ENCODE data around the gene RAB6B.

The RAB6B gene
- 0.46 to 0.57 reads per million in 2 donors for total RNA-seq

DNA sequence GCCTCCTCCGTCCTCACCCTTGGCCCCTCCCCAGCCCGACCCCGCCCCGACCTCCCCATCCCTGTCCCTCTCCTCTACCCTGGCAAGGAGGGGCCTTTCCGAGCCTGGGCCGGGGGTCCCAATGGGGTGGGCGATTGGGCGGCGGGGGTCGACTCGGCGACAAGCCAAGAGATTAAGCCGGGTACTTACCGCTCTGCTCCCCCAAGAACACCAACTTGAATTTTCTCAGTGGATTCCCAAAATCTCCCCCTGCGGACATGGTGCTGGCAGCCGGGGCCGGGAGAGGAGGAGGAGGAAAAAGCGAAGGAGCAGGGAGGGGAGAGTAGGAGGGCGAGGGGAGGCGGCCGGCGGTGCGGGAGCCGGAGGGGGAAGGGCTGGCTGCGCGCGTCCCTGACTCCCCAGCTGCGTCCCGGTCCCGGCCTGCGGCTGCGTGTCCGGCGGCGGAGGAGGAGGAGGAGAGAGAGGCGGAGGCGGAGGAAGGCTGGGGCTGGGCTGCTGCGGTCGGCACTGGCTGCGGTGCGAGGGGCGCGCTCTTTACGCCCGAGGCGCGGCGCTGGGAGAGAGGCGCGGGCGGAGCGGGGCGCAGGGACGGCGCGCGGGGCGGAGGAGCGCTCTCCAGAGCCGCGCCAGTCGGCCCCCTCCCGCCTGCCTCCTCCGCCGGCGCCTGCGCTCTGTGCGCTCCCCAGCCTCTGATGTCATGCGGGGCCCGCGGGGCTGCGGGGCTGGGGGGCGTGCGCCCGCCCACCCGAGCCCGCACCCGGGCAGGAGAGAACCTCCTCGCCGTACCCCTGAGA, at the start of gene RAB6B:
TSS of gene RAB6B (minus strand) at position 675 of the 794 bp plus-strand sequence. CDS start at position 259, 416 bp downstream.
- no peak for DNase-seq

GRCh38 chr3:133944641-133945380, 49.1 kb upstream of the RAB6B start:
- no peak for DNase-seq

DNA sequence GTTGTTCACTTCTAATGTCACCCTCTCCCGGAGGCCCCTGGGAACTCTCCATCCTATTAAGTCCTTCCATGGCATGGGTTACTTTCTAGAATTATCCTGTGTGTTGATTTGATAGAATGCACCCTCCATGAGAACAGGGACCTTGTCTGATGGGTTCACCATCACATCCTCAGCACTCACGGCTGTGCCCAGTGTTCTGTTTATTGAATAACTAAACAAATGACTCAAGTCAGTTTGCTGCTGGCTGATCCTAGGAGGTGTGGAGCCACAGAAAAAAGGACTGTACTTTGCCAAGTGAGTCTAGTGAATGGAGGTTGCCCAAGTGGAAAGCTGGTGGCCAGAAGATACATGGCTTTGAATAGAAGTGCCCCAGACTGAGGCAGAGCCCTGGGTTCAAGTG, 48.5 kb upstream of the RAB6B start:
- no peak for DNase-seq

GRCh38 chr3:133943639-133944141, 48.0 kb upstream of the RAB6B start:
- DNase-seq: no peak

DNA sequence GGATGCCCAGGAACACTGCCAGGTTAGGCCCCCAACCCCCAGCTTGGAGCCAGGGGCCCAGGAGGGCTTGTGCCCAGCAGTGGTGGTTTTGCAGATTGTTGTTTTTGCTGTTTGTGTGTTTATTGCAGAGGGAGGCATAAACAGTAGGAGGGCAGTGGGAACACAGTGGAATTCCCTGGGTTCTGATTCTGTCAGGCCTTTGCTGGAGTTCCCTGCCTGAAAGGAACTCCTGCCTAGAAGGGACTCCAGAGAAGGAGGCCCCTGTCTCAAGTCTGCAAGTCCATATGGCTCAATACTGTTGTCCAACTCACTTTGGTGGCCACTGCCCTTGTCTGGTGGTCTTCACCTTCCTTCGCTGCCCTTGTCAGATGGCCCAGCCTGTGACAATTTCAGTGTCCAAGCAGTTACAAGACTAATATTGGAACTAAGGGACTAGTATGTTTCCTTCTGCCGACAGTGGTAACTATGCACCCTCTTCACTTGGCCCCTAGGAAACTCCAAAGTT, 47.4 kb upstream of the RAB6B start:
- DNase-seq: no peak

DNA sequence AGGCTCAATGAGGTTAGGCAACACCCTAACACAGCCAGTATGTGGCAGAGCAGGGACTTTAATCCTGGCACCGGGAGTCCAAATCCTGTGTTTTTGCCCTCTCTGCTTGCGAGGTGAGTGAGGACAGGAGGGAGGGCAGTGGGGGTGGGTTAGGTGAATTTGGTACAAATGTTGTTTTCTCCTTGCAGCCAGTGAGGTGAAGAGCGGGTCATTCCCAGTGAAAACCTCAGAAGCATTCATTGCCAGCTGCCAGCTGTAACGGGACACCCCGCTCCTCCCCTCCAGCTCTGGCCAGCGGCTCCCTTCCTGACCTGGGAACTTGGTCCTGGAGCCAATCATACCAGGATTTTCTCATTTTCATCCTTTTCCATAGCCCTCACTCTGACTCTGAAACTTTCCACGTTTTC, 45.7 kb upstream of the RAB6B start:
- no peak for DNase-seq

DNA sequence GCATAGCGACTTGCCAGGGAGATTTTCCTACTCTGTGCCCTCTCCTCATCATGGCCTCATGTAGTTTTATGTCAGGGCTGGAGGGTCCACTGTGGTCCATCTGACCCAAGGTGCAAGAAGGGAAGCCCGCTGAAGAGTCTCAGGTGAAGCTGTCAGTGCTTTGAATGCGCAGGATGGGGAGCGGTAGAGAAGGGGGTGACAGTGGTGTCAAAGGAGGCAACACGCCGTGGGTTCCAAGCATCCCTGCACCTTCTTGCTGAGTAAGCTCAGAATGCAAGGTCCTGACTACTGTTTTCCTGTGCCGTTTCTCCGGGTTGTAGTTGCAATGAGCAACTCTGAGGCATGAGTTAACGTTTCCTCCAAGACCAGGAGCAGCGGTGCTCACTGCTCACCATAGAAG, 44.9 kb upstream of the RAB6B start:
- no peak for DNase-seq

GRCh38 chr3:133939463-133939835, 43.8 kb upstream of the RAB6B start:
- DNase-seq: no peak

GRCh38 chr3:133938770-133939462, 43.2 kb upstream of the RAB6B start:
- DNase-seq: no peak

GRCh38 chr3:133937756-133938601, 42.3 kb upstream of the RAB6B start:
- no peak for DNase-seq

DNA sequence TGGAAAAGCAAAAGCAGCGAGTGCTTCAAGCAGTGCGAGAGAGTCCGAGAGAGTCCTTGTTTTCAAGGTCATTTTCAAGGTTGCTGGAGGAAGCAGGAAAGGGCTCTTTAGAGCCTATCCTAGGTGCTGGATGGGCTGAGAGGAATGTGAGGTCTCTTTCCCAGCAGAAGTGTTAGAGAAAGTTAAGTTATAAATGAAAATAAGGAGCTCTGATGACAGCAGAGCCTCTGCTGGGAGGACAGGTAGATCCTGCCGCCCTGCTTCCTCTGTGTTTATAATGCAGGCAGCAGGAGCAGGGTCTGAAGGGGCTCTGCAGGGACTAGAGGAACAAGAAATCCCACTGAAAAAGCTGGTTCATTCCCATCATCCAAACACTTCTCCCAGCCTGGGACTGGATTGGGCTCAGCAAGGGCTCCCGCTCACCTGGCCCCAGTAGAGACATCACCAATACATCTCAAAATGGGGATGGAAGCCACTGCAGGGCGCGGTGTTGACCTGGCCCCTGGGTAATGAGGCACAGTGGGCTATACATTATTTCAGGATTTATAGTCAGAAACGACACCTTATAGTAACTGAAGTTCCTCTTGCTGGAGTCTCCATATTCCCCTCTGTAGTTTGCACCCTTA, 41.5 kb upstream of the RAB6B start:
- DNase-seq: no peak

DNA sequence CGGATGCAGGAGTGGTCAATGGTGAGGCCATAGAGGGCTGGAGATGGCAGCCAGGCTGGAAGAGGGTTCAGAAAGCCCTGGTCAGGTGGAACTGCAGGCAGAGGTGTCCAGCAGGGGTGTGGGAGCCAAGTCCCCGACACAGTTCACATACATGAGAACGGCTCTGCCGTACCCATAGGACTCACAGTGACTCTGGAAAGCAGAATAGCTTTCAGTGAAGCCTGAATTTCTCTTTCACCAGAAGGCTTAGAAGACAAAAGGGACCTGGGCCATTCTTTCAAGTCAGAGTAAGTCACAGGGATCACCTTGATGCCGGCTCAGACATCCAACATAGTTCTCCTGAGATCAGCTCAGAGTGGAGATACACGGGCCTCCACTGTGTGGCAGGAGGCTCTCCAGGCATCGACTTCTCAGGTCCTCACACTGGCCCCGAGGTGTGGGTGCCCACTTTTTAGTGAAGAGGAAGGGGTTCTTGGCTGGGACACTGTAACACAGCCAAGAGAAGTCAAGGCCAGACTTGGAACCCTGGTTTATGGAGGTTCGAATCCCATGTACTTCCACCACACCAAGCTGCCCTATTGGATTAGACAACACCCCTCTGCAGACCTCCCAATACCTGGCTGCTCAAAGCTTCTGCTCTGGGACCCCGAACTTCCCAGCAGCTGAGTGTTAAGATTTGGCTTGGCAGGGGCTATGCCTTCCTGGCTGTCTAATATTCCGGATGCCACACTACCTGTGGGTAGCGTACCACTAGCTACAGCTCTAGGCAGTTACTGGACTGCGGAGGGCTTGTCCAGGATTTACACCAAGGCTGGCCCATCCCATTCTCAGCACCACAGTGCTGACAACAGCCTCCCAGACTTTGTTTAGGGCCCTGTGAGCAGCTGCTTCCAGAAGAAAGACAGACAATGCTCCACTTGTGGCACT, 40.4 kb upstream of the RAB6B start:
- no peak for DNase-seq

GRCh38 chr3:133934996-133935842, 39.5 kb upstream of the RAB6B start:
- DNase-seq: no peak

- no peak for DNase-seq
Observed at GRCh38 chr3:133934073-133934970, 38.6 kb upstream of the RAB6B start.

DNA sequence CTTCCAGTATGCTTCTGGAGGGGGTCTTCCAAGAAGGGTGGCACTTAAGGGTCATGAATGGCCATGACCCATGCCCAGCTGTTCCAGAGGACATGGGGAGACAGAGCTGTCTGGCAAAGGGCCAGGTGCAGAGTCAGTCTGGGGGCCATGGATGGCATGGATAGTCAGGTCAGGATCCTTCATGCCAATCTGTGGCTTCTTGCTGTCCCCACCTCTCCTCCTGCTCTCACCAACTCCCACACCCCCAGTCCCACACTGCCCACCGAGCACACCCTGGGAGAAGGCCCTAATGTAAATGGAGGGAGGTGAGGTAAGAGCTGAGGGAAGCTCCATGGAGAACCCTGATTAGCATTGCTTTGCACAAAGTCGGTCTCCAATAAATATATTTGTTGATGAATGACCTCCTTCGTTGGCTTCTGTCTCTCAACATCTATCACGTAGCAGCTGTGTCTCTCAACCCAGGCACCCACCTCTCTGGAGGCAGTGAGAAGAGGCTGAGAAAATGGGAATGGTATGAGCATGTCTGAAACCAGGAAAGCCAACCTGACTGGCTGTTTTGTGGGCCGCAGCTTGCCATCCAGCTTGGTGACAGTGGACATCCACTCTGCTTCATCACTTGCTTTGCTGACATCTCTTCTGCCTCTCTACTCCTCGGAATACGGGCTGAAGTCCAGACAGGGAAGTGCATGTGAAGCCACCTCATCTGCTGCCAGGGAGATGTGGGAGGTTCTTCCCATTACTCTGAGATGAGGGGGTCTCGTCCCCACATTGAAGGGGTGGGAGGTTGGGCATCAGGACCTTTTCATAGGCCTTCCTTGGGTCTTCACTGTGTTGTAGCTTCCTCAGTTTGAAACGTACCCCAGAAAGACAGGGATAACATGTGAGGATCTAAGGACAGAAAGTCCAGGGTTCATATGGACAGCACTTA, 37.7 kb upstream of the RAB6B start:
- DNase-seq: no peak

- DNase-seq: no peak
Observed at GRCh38 chr3:133932009-133932408, 36.3 kb upstream of the RAB6B start.

DNA sequence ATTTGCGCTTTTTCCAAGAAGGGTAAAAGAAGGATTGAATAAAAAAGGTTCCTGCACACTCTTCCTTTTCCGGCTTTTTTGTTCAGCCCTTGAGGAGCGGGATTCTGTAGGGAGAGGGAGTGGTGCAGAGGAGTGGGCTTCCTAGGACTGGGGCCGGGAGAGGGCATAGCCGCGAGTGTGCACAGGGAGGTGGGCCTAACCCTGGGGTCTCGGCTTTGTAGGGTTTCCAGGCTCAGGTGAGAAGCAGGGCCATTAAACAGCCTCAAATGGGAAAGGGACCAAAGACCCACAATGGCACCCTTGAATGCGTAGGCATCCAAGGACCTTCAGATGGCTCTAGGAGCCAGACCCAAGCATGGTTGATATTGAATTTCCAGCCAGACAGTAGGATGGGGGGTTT, 35.4 kb upstream of the RAB6B start:
- no peak for DNase-seq

All from activated gamma-delta T cell (primary cell).